ENCODE measurements around the gene TM2D3. TPM values are rescaled to one million over a fixed set of nuclear protein-coding genes. Genes with fewer than 3 reads are reported as not detected.
A peak's percentile ranks its signal among the peaks of the same experiment; 100 is the strongest.

The TM2D3 gene, protein sequence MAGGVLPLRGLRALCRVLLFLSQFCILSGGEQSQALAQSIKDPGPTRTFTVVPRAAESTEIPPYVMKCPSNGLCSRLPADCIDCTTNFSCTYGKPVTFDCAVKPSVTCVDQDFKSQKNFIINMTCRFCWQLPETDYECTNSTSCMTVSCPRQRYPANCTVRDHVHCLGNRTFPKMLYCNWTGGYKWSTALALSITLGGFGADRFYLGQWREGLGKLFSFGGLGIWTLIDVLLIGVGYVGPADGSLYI
- total RNA-seq, result 10 to 100 TPM; 48.6 to 67.0 TPM

DNA sequence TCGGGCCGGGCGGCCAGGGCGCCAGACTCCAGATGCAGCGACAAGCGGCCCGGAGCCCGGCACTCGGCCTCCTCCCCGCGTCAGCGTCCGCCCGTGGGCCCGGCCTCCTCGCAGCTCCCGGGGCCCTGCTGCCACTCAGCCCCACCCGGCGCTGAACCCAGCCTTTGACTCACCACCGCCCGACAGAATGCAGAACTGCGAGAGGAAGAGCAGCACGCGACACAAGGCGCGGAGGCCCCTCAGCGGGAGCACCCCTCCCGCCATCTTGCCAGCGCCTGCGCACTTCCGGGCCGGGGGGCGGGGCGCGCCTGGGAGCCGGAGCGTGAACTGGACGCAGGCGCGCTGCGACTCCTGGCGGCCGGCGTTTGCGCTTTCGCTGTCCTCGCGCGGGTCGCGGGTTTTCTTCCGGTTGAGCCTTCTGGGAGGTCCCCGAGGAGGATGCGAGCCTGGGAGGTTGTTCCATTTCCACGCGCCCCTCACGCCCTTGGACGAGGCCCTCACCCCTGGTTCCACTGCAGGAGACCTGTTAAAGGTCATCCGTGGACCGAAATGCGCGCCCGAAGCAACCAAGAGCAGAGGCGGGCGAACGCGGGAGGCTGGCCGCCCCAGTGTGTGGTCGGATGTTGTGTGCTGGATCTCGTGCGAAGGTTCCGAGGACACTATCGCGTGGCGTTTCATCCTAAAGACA is at the start of gene TM2D3:
TM2D3 (minus strand) TSS at position 284 of the 688 bp plus-strand sequence; CDS start at position 264, 20 bp downstream.
- no peaks in the 10 kb centered on the region for H3K27me3 ChIP-seq (replicated peaks; ENCODE audit: insufficient read depth)
- intact Hi-C loops (cut with DNase I), result loop anchor here (5.0 kb wide), 1 partner anchor 360 kb away; no protein-coding TSS in a partner anchor

GRCh38 chr15:101698314-101698713 is 46.1 kb upstream of the TM2D3 start:
- intact Hi-C loops (cut with DNase I), result no loop called here
- no peak overlapping the region for H3K4me3 ChIP-seq
- H3K27me3 ChIP-seq (replicated peaks; ENCODE audit: insufficient read depth), result no peaks in the 10 kb centered on the region
- no peak overlapping the region for H3K27ac ChIP-seq
- TF ChIP-seq POLR2AphosphoS5 (IDR thresholded peaks at IDR 0.05), result no peak
- TF ChIP-seq, protein P1, sequence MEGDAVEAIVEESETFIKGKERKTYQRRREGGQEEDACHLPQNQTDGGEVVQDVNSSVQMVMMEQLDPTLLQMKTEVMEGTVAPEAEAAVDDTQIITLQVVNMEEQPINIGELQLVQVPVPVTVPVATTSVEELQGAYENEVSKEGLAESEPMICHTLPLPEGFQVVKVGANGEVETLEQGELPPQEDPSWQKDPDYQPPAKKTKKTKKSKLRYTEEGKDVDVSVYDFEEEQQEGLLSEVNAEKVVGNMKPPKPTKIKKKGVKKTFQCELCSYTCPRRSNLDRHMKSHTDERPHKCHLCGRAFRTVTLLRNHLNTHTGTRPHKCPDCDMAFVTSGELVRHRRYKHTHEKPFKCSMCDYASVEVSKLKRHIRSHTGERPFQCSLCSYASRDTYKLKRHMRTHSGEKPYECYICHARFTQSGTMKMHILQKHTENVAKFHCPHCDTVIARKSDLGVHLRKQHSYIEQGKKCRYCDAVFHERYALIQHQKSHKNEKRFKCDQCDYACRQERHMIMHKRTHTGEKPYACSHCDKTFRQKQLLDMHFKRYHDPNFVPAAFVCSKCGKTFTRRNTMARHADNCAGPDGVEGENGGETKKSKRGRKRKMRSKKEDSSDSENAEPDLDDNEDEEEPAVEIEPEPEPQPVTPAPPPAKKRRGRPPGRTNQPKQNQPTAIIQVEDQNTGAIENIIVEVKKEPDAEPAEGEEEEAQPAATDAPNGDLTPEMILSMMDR (IDR thresholded peaks at IDR 0.05), result no peak
- TF ChIP-seq POLR2A (IDR thresholded peaks at IDR 0.05), result no peak
- H3K4me1 ChIP-seq (replicated peaks), result no peaks in the 10 kb centered on the region
- no peak for DNase-seq (ENCODE audit: low spot score)
- no peaks in the 10 kb centered on the region for H3K9me3 ChIP-seq
- H3K36me3 ChIP-seq, result peaks cover 6 to 16% of the 10 kb centered on the region in 2 donors
- WGBS, result 92% methylated on average over 2 of the region's 2 CpGs

More for the DNA sequence above, at the start of gene TM2D3:
- WGBS, result under 1% methylated on average over 62 of the region's 75 CpGs
- Histone ChIP-seq H3K36me3 (no peaks in the 10 kb centered on the region), H3K4me3 (peak within 1 kb of the TSS; percentile 91 to 92), H3K9me3 (no peaks in the 10 kb centered on the region), H3K27ac (peak within 1 kb of the TSS; percentile 96), H3K4me1 (replicated peaks) (peaks cover 5% of the 10 kb centered on the region)
- TF ChIP-seq, protein P1 (IDR thresholded peaks at IDR 0.05), result peak; percentile 63 to 93 (median 81)
- TF ChIP-seq POLR2A (IDR thresholded peaks at IDR 0.05), result peak; percentile 93
- TF ChIP-seq POLR2AphosphoS5 (IDR thresholded peaks at IDR 0.05), result peak; percentile 90
- DNase-seq (ENCODE audit: low spot score), result peak; percentile 91

DNA sequence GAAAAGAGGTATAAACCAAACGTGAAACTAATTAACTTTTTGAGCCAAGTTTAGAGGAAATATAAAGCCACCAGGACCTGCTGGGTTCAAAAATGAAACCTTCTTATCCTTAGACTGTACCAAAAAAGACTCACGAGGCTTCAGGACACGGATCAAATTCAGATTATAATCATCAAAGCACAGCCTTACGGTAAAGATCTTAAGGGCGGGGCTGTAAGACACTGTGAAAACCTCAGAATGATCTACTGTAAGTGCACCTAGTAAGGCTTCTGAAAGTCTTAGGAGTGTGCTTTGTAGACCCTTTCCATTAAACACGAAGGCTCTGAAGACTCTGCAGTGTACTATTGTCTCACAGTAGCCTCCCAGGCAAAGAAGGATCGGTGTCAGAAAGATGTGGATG is 45.3 kb upstream of the TM2D3 start:
- DNase-seq (ENCODE audit: low spot score), result no peak
- Histone ChIP-seq H3K4me3 (no peak overlapping the region), H3K9me3 (no peaks in the 10 kb centered on the region), H3K27me3 (replicated peaks; ENCODE audit: insufficient read depth) (no peaks in the 10 kb centered on the region), H3K4me1 (replicated peaks) (no peaks in the 10 kb centered on the region), H3K27ac (no peak overlapping the region), H3K36me3 (peaks cover 6 to 16% of the 10 kb centered on the region in 2 donors)
- TF ChIP-seq POLR2A (IDR thresholded peaks at IDR 0.05) (no peak), POLR2AphosphoS5 (IDR thresholded peaks at IDR 0.05) (no peak)
- TF ChIP-seq, protein P1 (IDR thresholded peaks at IDR 0.05), result no peak
- intact Hi-C loops (cut with DNase I), result no loop called here
- 85% methylated on average over 7 of the region's 7 CpGs for WGBS

- no peak for DNase-seq (ENCODE audit: low spot score)
- TF ChIP-seq POLR2A (IDR thresholded peaks at IDR 0.05) (no peak), POLR2AphosphoS5 (IDR thresholded peaks at IDR 0.05) (no peak)
- TF ChIP-seq, protein P1 (IDR thresholded peaks at IDR 0.05), result no peak
- H3K4me3 ChIP-seq, result no peak overlapping the region
- intact Hi-C loops (cut with DNase I), result no loop called here
- no peaks in the 10 kb centered on the region for H3K4me1 ChIP-seq (replicated peaks)
- H3K27ac ChIP-seq, result no peak overlapping the region
- peaks cover 6 to 15% of the 10 kb centered on the region in 2 donors for H3K36me3 ChIP-seq
- no peaks in the 10 kb centered on the region for H3K9me3 ChIP-seq
- 97% methylated on average over 1 of the region's 1 CpG for WGBS
- no peaks in the 10 kb centered on the region for H3K27me3 ChIP-seq (replicated peaks; ENCODE audit: insufficient read depth)
Observed at GRCh38 chr15:101696829-101697228, 44.6 kb upstream of the TM2D3 start.

Data from prostate gland (tissue), 2 donors.